Measurements from ENCODE around the gene UVSSA. TPM values are rescaled to one million over a fixed set of nuclear protein-coding genes. Genes with fewer than 3 reads are reported as not detected.

The UVSSA gene
- total RNA-seq, 3 donors from 2014 or later (not counting 1 experiment from before 2014, with no cell fraction given): 48.0 to 59.4 (median 56.4) TPM

- no peaks in the 10 kb centered on the region for H3K36me3 Mint-ChIP-seq
- no peak for DNase-seq
Observed at GRCh38 chr4:1417522-1418390, 70.7 kb downstream of the UVSSA start.

GRCh38 chr4:1418494-1419285, 71.7 kb downstream of the UVSSA start:
- Mint-ChIP-seq H3K27ac (no peak overlapping the region), H3K36me3 (no peaks in the 10 kb centered on the region), H3K27me3 (ENCODE audit: low read depth in 2 of 2) (peaks cover 7 to 18% of the 10 kb centered on the region in 2 donors), H3K9me3 (no peaks in the 10 kb centered on the region), H3K4me1 (no peaks in the 10 kb centered on the region), H3K4me3 (no peak overlapping the region)
- no peaks in the 10 kb centered on the region for H3K36me3 ChIP-seq (ENCODE audit: control insufficient read depth, insufficient read depth, low read length)
- DNase-seq (peak in 1 of 2 donors; percentile 3), ATAC-seq (no peak)
- no peaks in the 10 kb centered on the region for H3K9me3 ChIP-seq (ENCODE audit: control insufficient read depth, insufficient read depth, low read length)
- WGBS (ENCODE audit: insufficient coverage): 68% methylated on average over 15 of the region's 17 CpGs
- TF ChIP-seq, protein P1, sequence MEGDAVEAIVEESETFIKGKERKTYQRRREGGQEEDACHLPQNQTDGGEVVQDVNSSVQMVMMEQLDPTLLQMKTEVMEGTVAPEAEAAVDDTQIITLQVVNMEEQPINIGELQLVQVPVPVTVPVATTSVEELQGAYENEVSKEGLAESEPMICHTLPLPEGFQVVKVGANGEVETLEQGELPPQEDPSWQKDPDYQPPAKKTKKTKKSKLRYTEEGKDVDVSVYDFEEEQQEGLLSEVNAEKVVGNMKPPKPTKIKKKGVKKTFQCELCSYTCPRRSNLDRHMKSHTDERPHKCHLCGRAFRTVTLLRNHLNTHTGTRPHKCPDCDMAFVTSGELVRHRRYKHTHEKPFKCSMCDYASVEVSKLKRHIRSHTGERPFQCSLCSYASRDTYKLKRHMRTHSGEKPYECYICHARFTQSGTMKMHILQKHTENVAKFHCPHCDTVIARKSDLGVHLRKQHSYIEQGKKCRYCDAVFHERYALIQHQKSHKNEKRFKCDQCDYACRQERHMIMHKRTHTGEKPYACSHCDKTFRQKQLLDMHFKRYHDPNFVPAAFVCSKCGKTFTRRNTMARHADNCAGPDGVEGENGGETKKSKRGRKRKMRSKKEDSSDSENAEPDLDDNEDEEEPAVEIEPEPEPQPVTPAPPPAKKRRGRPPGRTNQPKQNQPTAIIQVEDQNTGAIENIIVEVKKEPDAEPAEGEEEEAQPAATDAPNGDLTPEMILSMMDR (IDR thresholded peaks at IDR 0.05): no peak
- no peak overlapping the region for H3K27ac ChIP-seq (ENCODE audit: low read length)
- peaks cover 6% of the 10 kb centered on the region for H3K27me3 ChIP-seq (ENCODE audit: control insufficient read depth, insufficient read depth, low read length)
- intact Hi-C loops (cut with micrococcal nuclease): no loop called here
- no peak overlapping the region for H3K4me3 ChIP-seq (ENCODE audit: low read length)
- no peaks in the 10 kb centered on the region for H3K4me1 ChIP-seq (ENCODE audit: control insufficient read depth, insufficient read depth, low read length)

More at GRCh38 chr4:1417522-1418390, 70.7 kb downstream of the UVSSA start:
- Mint-ChIP-seq H3K27ac (no peak overlapping the region), H3K4me3 (no peak overlapping the region), H3K4me1 (no peaks in the 10 kb centered on the region), H3K27me3 (ENCODE audit: low read depth in 2 of 2) (peaks cover 7 to 26% of the 10 kb centered on the region in 2 donors), H3K9me3 (no peaks in the 10 kb centered on the region)
- ATAC-seq: no peak
- intact Hi-C loops (cut with micrococcal nuclease): no loop called here
- H3K27ac ChIP-seq (ENCODE audit: low read length): no peak overlapping the region
- H3K27me3 ChIP-seq (ENCODE audit: control insufficient read depth, insufficient read depth, low read length): peaks cover 7% of the 10 kb centered on the region
- no peaks in the 10 kb centered on the region for H3K36me3 ChIP-seq (ENCODE audit: control insufficient read depth, insufficient read depth, low read length)
- no peak overlapping the region for H3K4me3 ChIP-seq (ENCODE audit: low read length)
- WGBS (ENCODE audit: insufficient coverage): 78% methylated on average over 33 of the region's 33 CpGs
- TF ChIP-seq, protein P1 (IDR thresholded peaks at IDR 0.05): no peak
- no peaks in the 10 kb centered on the region for H3K9me3 ChIP-seq (ENCODE audit: control insufficient read depth, insufficient read depth, low read length)
- no peaks in the 10 kb centered on the region for H3K4me1 ChIP-seq (ENCODE audit: control insufficient read depth, insufficient read depth, low read length)

DNA sequence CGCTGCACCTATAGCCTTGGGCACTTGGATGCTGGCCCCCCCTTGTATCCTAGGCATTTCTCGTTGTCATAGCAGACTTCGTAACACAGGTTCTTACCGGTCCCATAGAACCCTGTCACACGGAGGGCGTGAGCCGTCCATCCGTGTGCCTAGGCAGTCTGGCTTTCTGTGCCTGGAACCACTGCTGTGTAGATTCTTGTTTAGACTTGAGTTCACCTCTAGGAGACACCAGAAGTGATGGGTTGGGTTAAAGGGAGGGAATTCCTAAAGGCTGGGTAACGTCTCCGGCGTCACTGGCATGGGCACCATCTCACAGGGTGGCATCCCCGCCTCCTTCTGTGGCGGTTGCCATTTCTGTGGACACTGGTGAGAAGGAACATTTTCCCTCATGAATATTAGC, 72.7 kb downstream of the UVSSA start:
- TF ChIP-seq, protein P1 (IDR thresholded peaks at IDR 0.05): no peak
- DNase-seq (no peak), ATAC-seq (no peak)
- no peak overlapping the region for H3K27ac ChIP-seq (ENCODE audit: low read length)
- Mint-ChIP-seq H3K27ac (no peak overlapping the region), H3K4me3 (no peak overlapping the region), H3K9me3 (no peaks in the 10 kb centered on the region), H3K27me3 (ENCODE audit: low read depth in 2 of 2) (peaks cover 8 to 16% of the 10 kb centered on the region in 2 donors), H3K36me3 (no peaks in the 10 kb centered on the region), H3K4me1 (no peaks in the 10 kb centered on the region)
- H3K27me3 ChIP-seq (ENCODE audit: control insufficient read depth, insufficient read depth, low read length): peaks cover 3% of the 10 kb centered on the region
- no peaks in the 10 kb centered on the region for H3K4me1 ChIP-seq (ENCODE audit: control insufficient read depth, insufficient read depth, low read length)
- 84% methylated on average over 13 of the region's 13 CpGs for WGBS (ENCODE audit: insufficient coverage)
- no peak overlapping the region for H3K4me3 ChIP-seq (ENCODE audit: low read length)
- intact Hi-C loops (cut with micrococcal nuclease): no loop called here
- H3K36me3 ChIP-seq (ENCODE audit: control insufficient read depth, insufficient read depth, low read length): no peaks in the 10 kb centered on the region
- no peaks in the 10 kb centered on the region for H3K9me3 ChIP-seq (ENCODE audit: control insufficient read depth, insufficient read depth, low read length)
